ENCODE measurements around the gene MYLK3. TPM values are rescaled to one million over a fixed set of nuclear protein-coding genes. Genes with fewer than 3 reads are reported as not detected.
"Not testable (repeated sequence)": the region's sequence is repeated elsewhere in the genome, so short reads cannot be mapped to it uniquely, and the experiment has no call there.

The MYLK3 gene
- total RNA-seq, 1 donor from 2014 or later: 0.06 TPM

DNA sequence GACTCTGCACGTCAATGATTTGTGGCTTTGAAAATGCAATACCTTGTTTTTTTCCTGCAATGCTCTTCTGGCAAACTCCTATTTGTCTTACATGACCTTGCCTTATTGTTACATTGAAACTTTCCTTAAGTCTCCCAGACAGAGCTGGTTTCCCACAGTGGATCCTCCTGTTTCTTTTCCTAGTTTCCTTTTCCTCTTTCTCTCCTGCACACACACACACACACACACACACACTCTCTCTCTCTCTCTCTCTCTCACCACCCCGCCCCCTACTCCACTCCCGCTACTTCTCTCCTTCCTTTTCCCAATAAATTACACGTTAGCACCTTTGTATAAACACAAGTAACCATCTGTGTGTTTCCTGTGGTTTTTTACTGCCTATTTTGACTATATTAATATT, 56.4 kb downstream of the MYLK3 start:
- DNase-seq (ENCODE audit: extremely low read depth, low read depth, low spot score): no peak

DNA sequence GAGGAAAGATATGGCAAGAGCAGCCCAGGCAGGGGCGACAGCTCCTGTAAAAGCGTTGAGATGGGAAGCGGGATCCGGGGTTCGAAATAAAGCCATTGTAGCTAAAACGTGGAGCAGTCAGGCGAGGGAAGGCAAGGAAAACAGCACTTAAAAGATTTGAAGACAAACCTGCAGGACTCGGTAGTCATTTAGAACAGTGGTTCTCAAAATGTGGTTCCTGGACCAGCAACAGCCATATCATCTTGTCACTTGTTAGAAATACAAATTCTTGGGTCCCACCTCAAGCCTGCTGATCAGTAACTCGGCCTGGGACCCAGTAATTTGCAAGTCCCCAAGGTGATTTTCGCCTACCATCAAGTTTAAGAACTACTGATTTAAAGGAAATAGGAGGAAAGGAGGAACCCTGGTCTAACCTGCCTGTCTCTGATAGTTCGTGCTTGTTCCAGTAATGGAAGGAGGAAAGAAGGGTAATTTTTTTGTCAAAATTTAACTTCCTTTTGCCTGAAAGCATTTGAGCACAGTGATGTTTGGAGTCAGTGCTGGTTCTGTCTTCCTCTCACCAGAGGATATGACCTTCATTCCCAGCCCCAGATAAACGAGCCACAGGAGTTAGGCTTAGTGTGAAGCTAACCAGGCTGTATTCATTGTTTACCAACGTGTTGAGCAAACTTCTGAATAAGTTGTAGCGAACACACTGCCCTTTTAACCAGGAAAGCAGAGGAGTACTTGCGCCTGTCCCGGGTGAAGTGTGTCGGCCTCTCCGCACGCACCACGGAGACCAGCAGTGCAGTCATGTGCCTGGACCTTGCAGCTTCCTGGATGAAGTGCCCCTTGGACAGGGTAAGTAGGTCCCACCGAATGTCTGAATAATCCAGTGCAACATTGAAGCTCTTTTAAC, 57.6 kb downstream of the MYLK3 start:
- DNase-seq (ENCODE audit: extremely low read depth, low read depth, low spot score): no peak

DNA sequence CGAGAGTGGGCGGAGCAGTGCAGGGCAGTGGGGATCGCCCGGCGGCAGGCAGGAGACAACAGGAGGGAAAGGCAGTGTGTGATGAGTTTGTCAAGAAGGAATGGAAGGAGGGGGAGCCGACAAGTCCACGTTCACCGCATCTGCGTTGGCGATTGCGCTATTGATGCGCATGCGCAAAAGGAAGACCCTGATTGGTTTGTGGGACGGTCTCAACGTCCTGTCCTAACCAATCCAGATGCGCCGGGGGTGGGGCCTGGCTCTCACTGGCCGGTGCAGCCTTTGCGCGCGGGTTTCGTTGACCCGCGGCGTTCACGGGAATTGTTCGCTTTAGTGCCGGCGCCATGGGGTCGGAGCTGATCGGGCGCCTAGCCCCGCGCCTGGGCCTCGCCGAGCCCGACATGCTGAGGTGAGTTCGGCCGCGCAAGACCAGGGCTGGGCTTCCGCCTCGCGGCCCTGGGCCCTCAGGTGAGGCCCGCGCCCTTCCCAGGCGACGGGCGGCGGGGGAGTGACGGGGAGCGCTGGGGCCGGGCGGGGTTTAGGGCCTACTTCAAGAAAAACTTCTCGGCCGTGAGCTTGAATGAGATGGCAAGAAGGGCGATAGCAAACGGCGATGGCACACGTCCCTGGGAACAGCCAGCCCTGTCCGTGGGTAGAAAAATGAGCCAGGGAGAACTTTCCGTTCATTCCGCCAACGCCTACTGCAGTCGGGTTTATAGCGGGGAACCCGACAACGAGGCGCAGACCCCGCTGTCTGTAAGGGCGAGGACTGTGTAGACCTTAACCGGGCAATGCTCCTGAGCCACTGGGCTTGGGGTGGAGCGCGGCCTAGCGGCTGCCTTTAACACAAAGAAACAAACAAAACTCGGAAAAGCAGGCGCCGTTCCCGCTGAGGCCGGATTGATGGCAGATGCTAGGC, 58.5 kb downstream of the MYLK3 start, which contains the start of gene ORC6:
TSS of gene ORC6 (plus strand) at position 295 of the 916 bp plus-strand sequence. CDS start at position 342, 47 bp downstream.
- DNase-seq (ENCODE audit: extremely low read depth, low read depth, low spot score): no peak

DNA sequence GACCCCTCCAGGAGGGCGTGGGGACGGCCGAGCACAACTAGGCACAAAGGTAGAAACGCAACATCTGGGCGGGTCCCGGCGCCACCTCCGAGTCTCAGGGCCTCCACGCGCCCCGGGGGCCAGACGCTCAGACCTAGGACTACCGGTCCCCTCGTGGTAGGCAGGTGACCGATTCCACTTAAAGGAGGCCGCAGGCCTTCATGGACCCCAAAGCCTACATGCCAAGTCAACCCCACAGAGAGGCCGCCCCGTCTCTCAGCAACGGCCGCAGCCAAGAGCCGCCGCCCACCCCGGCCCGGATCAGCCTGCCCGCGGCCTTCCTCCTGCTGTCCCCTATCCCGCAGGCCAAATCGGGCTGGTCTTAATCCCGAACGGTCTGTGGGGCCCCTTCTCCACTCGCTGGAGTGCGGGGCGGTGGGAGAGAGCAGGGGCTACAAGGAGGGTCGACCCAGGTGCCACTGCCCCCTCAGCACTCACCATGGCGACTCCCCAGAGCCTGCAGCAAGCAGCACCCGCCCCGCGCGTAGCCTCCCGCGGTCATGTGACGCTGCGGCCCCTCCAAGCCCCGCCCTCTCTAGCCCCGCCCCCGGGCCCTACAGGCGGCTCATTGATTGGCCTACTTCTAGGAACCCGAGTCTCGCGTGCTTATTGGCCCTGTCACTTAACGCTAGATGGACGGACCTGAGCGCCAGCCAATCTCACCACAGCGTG, 59.3 kb downstream of the MYLK3 start, which contains the start of gene VPS35:
TSS of gene VPS35 (minus strand) at position 525 of the 711 bp plus-strand sequence. CDS start at position 480, 45 bp downstream.
- DNase-seq (ENCODE audit: extremely low read depth, low read depth, low spot score): peak; percentile 91

DNA sequence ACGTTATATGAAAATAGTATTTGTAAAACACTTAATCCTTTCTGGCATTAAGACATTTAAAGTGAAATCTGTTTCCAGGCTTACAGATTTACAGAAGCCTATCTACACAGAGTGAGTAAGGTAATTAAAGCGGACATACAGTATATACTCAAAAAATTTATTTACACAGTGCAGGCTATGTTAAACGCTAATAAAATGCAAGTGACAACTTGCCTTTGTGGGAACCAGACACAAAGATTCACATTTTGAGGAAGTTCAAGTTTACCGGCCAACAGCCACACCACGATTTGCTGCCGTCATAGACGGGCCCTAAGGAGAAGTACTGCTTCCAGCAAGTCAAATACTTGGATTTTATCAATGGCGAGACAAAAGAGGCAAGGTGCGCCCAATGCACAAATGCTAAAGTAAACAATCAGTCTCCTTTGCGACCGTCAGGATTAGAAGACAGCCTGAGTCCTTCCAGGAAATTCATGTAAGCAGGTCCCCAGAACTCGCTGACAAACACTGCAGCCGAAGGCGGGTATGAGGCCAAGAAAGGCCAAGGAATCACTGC, 60.0 kb downstream of the MYLK3 start:
- no peak for DNase-seq (ENCODE audit: extremely low read depth, low read depth, low spot score)

DNA sequence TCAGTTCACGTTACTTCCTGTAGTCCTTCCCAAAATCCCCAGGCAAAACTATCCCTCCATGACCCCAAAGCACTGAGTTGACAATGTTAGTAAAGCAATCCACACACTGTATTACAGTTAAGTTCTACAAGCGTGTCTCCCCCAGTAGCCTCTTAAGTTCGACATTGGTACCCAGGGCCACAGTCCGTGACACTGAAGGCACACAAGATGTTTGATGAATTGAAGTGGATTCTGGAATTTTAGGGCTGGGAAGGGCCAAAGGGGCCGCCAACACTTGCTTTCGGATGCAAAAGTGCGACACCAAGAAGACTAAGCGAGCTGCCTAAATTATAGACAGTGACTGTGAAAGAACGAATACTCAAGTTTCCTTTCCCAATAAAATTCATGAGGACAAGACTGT, 60.7 kb downstream of the MYLK3 start:
- DNase-seq (ENCODE audit: extremely low read depth, low read depth, low spot score): no peak

DNA sequence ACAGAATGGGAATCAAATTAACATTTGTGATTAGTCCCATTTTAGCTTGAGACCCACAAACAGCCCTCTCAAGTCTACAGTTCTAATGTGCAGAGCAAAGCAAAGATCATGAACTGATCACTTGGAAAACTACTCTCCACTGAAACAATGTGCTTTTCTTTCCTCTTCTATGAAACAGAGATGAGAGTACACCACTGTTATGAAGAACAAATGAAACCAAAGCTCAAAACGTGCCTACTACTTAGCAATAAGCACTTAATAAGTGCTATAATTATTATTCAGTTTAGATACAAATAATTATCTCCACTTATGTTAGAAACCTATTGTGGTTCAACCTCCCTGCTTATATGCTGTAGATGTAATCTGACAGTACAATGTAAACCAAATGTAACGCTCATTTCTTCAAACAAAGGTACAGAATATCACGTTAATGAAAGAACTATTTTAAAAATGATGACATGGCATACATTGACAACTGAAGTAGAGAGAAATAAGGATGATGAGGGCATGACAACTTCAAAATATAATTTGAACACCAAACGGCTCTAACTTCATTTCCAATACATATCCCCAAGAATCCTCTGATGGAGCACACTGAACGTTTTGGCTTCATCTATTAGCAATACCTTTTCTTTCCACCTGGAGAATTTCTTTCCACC, 61.2 kb downstream of the MYLK3 start:
- no peak for DNase-seq (ENCODE audit: extremely low read depth, low read depth, low spot score)

DNA sequence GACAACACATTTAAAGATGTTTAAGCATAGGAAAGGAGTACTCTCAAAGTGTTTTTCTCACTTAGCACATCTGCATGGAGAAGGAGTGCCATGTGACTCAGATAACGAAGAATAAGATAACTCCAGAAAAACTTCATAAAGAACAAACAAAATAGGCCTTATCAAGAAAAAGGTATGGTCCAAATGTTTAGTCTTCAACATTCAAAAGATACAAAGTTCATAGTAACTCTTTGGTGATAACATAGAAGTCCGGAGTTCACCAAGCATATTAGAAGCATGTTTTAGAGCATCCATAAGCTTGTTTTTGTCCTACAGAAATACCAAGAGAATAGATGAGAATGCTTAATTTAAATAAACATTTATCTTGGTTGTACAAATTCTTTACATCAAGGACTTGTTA, 66.3 kb downstream of the MYLK3 start:
- DNase-seq (ENCODE audit: extremely low read depth, low read depth, low spot score): not testable (repeated sequence)

DNA sequence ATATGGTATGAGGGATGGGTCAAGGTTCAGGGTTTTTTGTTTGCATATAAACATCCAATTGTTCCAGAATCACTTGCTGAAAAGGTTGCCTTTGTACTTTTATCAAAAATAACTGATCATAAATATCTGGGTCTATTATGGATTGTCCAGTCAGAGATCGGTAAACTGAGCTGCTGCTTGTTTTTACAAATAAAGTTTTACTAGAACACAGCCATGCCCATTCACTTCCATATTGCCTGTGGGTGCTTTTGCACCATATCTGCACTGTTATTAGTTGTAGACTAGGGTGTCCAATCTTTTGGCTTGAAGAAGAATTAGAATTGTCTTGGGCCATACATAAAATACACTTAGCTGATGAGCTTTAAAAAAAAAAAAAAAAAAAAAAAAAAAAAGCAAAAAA, 70.2 kb downstream of the MYLK3 start:
- not testable (repeated sequence) for DNase-seq (ENCODE audit: extremely low read depth, low read depth, low spot score)

DNA sequence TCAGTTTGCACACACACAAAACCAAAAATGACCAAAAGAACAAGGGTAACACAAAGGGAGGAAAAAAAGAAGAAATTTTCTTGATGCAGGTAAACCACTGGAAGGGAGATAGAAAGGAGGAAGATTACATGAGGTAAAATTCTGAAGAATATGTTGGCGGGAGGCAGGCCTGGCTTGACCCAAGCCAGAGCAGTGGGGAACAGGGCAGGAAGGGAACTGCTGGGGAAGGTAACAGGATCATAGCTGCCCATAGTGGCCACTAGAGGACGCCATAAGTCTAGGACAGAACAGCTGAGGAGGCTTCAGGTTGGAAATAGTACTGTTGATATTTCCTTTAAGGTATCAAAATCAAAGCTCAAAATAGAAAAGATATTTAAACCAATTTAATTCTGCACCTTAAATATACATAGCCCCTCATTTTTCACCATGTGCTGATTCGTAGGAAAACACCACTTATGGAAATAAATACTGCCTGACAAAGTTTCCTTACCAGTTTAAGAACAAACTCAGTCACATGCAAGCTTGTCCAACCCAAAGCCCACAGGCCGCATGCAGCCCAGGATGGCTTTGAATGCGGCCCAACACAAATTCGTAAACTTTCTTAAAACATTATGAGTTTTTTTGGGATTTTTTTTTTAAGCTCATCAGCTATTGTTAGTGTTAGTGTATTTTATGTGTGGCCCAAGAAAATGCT, 74.7 kb downstream of the MYLK3 start:
- no peak for DNase-seq (ENCODE audit: extremely low read depth, low read depth, low spot score)

DNA sequence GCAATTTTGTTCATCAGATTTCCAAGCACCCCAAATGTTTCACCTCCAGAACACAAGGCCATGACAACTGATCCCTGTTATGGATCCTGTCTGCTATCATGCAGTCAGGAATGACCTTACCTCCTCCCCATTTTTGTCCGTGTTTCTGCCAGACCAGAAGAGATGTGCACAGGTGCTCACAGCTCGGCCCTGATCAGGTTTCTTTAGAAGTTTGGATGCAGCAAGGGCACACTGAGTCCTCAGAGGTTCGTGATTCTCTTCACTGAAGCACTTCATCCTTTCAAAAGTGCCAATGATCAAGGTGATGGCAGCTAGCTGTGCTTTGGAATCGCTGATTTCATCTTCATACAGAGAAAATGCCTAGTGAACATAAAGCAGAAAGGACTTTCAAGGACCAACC, 86.0 kb downstream of the MYLK3 start:
- DNase-seq (ENCODE audit: extremely low read depth, low read depth, low spot score): no peak

DNA sequence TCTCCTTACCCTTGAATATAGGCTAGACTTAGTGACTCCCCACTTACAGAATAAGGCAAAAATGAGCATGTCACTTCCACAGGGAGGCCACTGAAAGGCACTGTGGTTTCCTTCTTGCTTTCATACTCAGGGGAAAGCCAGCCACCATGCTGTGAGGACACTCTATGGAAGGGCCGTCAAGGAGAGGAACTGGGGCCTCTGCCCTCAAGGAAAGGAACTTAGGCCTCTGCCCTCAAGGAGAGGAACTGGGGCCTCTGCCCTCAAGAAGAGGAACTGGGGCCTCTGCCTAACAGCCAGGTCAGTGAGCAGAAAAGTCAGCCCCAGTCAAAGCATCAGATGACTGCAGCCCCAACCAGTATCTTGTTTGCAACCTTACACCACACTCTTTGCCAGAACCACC, 89.2 kb downstream of the MYLK3 start:
- no peak for DNase-seq (ENCODE audit: extremely low read depth, low read depth, low spot score)

Other genes starting within 250 kb of the MYLK3 start
- gene SHCBP1, start 127.0 kb downstream of the MYLK3 start, total RNA-seq: 2.6 and 6.5 TPM in 2 replicates
- gene VPS35, start 59.2 kb downstream of the MYLK3 start, total RNA-seq: 62.1 and 71.4 TPM in 2 replicates
- 4.7 and 13.0 TPM in 2 replicates for gene ORC6, start 58.7 kb downstream of the MYLK3 start, total RNA-seq
- gene C16orf87, start 82.8 kb upstream of the MYLK3 start, total RNA-seq: 6.8 and 7.7 TPM in 2 replicates
- 8.3 and 11.0 TPM in 2 replicates for gene GPT2, start 136.0 kb upstream of the MYLK3 start, total RNA-seq
- gene DNAJA2, start 225.3 kb upstream of the MYLK3 start, total RNA-seq: 47.0 and 59.0 TPM in 2 replicates

All from glomerular endothelial cell (primary cell).